C4-2B (cell line): Measurements from ENCODE around the gene USP25.
A peak's percentile ranks its signal among the peaks of the same experiment; 100 is the strongest.

Experiments
- H3K27ac ChIP-seq: fragments of 450-650 bp; 2 replicates; pipeline ENCODE4 v1.5.1; 2017
- CTCF ChIP-seq: fragments of 450-650 bp; conservative IDR thresholded peaks from 2 replicates; pipeline ENCODE4 v1.5.1; 2017; ENCODE audit warnings: mild to moderate bottlenecking
- ZFX ChIP-seq: fragments of 450-650 bp; IDR thresholded peaks from 2 replicates; pipeline ENCODE4 v1.6.1; 2017

The USP25 gene

GRCh38 chr21:15820852-15821379 is 91.1 kb downstream of the USP25 start:
- TF ChIP-seq ZFX (no peak), CTCF (no peak)
- no peak overlapping the region for H3K27ac ChIP-seq

GRCh38 chr21:15823486-15824150 is 93.8 kb downstream of the USP25 start:
- TF ChIP-seq ZFX = no peak
- TF ChIP-seq CTCF = no peak
- no peak overlapping the region for H3K27ac ChIP-seq

GRCh38 chr21:15825700-15826099 is 95.9 kb downstream of the USP25 start:
- TF ChIP-seq ZFX (no peak), CTCF (no peak)
- H3K27ac ChIP-seq = no peak overlapping the region

- no peak overlapping the region for H3K27ac ChIP-seq
- peak; percentile 85 for TF ChIP-seq CTCF
- no peak for TF ChIP-seq ZFX
These were observed 96.5 kb downstream of the USP25 start for GRCh38 chr21:15826147-15826780.

- no peak overlapping the region for H3K27ac ChIP-seq
- TF ChIP-seq ZFX (no peak), CTCF (no peak)
These were observed 97.3 kb downstream of the USP25 start for GRCh38 chr21:15826908-15827601.

- no peak for TF ChIP-seq ZFX
These were observed 101.7 kb downstream of the USP25 start for GRCh38 chr21:15831497-15831896.

GRCh38 chr21:15837645-15838044 is 107.9 kb downstream of the USP25 start:
- no peak overlapping the region for H3K27ac ChIP-seq

More at GRCh38 chr21:15831497-15831896, 101.7 kb downstream of the USP25 start:
- H3K27ac ChIP-seq = no peak overlapping the region

More at GRCh38 chr21:15837645-15838044, 107.9 kb downstream of the USP25 start:
- TF ChIP-seq ZFX (no peak), CTCF (no peak)
